ENCODE results near the gene CSAD.

- TF ChIP-seq POU6F1 (CRISPR knock-in tag; IDR thresholded peaks at IDR 0.05; ENCODE audit: borderline replicate concordance, low read depth) (no peak), CSDC2 (CRISPR knock-in tag; IDR thresholded peaks at IDR 0.05) (no peak)
These were observed 37.4 kb downstream of the CSAD start for GRCh38 chr12:53143355-53143754.

Data from SK-N-SH treated with all-trans-retinoic acid at 6 μM for 48 hours (cell line).